ENCODE measurements around the gene LPIN3. TPM values are rescaled to one million over a fixed set of nuclear protein-coding genes. Genes with fewer than 3 reads are reported as not detected.
"Not testable (repeated sequence)": the region's sequence is repeated elsewhere in the genome, so short reads cannot be mapped to it uniquely, and the experiment has no call there.

Gene LPIN3
- total RNA-seq, 2 donors from 2014 or later, result 2.5 to 2.6 TPM

- not testable (repeated sequence) for ATAC-seq (replicated peaks in 1 of 2); H3K4me3 Mint-ChIP-seq; H3K36me3 Mint-ChIP-seq (ENCODE audit: insufficient read depth in 2 of 2); H3K27me3 Mint-ChIP-seq (ENCODE audit: low read depth); H3K27ac Mint-ChIP-seq; H3K9me3 Mint-ChIP-seq; DNase-seq
- H3K4me1 Mint-ChIP-seq (ENCODE audit: low read depth), result peaks cover 25% of the 10 kb centered on the region
Measured at GRCh38 chr20:41312009-41312408, 28.6 kb upstream of the LPIN3 start.

DNA sequence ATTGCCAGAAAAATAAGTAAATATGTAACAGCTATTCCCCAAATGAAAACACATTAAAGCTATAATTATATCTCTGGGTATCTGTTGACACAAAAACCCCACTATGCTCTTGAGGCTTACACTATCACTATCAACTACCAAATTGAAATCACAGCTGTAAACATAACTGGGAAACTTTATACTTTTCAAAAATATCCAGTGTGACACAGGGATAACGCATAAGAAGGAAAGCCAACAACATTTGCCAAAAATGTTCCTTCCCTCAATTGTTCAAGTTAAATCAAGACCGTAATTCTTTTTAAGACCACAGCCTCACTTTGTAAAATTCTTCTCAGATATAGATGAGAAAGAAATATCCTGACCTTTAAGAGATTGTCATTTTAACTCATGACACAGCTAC is 26.2 kb upstream of the LPIN3 start:
- no peak overlapping the region for H3K27ac Mint-ChIP-seq
- H3K4me3 Mint-ChIP-seq, result peak overlapping the region in 1 of 2 donors; percentile 35
- H3K4me1 Mint-ChIP-seq (ENCODE audit: low read depth), result peaks cover 34% of the 10 kb centered on the region
- H3K27me3 Mint-ChIP-seq (ENCODE audit: low read depth), result no peaks in the 10 kb centered on the region
- DNase-seq (no peak), ATAC-seq (replicated peaks in 1 of 2) (no peak)
- H3K9me3 Mint-ChIP-seq, result no peaks in the 10 kb centered on the region
- H3K36me3 Mint-ChIP-seq (ENCODE audit: insufficient read depth in 2 of 2), result no peaks in the 10 kb centered on the region

GRCh38 chr20:41316051-41316450 is 24.6 kb upstream of the LPIN3 start:
- Mint-ChIP-seq H3K9me3 (no peaks in the 10 kb centered on the region), H3K27ac (peak overlapping the region; percentile 55), H3K4me3 (peak overlapping the region; percentile 93 to 95), H3K36me3 (ENCODE audit: insufficient read depth in 2 of 2) (no peaks in the 10 kb centered on the region), H3K4me1 (ENCODE audit: low read depth) (peaks cover 34% of the 10 kb centered on the region), H3K27me3 (ENCODE audit: low read depth) (no peaks in the 10 kb centered on the region)
- DNase-seq (no peak), ATAC-seq (replicated peaks in 1 of 2) (no peak)

GRCh38 chr20:41316602-41317545 is 23.7 kb upstream of the LPIN3 start:
- Mint-ChIP-seq H3K4me3 (peak overlapping the region; percentile 93 to 95), H3K4me1 (ENCODE audit: low read depth) (peaks cover 34% of the 10 kb centered on the region), H3K27me3 (ENCODE audit: low read depth) (no peaks in the 10 kb centered on the region), H3K9me3 (no peaks in the 10 kb centered on the region), H3K27ac (peak overlapping the region; percentile 63), H3K36me3 (ENCODE audit: insufficient read depth in 2 of 2) (no peaks in the 10 kb centered on the region)
- ATAC-seq (replicated peaks in 1 of 2), result peak; percentile 75 to 77
- peak; percentile 67 to 73 for DNase-seq

DNA sequence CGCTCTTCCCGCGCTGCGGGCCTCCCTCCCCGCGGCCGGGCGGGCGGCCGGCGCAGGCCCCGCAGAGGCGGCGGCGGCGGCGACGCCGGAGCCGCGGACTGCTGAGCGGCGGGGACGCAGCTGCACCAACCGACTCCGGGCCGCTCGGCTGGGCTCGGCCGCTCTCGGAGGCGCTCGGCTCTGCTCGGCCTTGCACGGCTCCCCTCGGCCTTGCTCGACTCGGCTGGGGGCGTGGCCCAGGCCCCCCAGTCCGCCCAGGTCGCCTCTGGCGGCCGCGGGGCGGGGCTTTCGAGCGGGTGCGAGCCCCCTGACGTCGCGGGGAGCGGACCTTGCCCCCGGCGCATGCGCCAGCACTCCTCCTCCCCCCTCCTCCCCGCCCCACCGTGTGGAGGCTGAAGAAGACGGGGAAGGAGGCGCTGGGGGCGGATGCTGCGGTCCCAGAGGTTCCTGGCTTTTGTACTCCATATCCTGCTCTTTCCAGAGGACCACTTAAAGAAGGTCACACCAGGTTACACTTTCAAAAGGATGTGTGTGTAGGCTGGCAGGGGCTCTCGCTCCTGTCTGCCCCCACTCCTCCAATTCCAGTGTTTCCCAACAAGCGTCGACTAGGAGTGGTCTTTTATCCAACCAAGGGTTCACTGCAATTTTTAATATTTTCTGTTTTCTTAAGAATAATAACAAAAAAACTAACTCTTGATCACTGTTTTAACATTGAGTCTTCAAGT is 22.9 kb upstream of the LPIN3 start, which contains the start of gene ZHX3:
ZHX3 (minus strand) TSS at position 186 of the 725 bp plus-strand sequence. CDS start 112,815 bp downstream, outside the sequence.
- no peaks in the 10 kb centered on the region for H3K27me3 Mint-ChIP-seq (ENCODE audit: low read depth)
- peak within 1 kb of the TSS; percentile 93 to 95 for H3K4me3 Mint-ChIP-seq
- peak within 1 kb of the TSS; percentile 77 for H3K27ac Mint-ChIP-seq
- H3K4me1 Mint-ChIP-seq (ENCODE audit: low read depth), result peaks cover 34% of the 10 kb centered on the region
- H3K9me3 Mint-ChIP-seq, result no peaks in the 10 kb centered on the region
- ATAC-seq (replicated peaks in 1 of 2), result peak; percentile 98
- peak; percentile 97 to 98 for DNase-seq
- H3K36me3 Mint-ChIP-seq (ENCODE audit: insufficient read depth in 2 of 2), result no peaks in the 10 kb centered on the region

- peak overlapping the region; percentile 77 for H3K27ac Mint-ChIP-seq
- DNase-seq (no peak), ATAC-seq (replicated peaks in 1 of 2) (no peak)
- H3K36me3 Mint-ChIP-seq (ENCODE audit: insufficient read depth in 2 of 2), result no peaks in the 10 kb centered on the region
- peaks cover 34% of the 10 kb centered on the region for H3K4me1 Mint-ChIP-seq (ENCODE audit: low read depth)
- peak overlapping the region; percentile 61 to 85 for H3K4me3 Mint-ChIP-seq
- no peaks in the 10 kb centered on the region for H3K27me3 Mint-ChIP-seq (ENCODE audit: low read depth)
- no peaks in the 10 kb centered on the region for H3K9me3 Mint-ChIP-seq
Measured at GRCh38 chr20:41318271-41318649, 22.4 kb upstream of the LPIN3 start.

DNA sequence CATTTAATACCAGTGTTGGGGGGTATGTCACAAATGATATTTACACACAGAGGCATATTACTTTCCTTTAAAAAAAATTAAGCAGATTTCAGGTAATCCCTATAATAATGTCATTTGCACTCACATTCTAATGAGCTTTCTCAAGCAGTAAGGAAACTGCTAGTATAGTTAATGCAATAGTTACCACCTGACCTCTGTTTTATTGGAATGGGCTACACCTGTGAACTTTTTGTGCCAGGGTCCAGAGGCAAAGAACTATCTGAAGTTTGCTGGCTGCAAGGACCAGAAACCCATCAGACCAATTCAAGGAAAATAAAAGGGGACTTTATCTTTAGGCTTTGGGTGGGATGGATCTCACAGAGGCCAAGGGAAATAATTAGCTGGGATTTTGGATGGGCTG is 20.2 kb upstream of the LPIN3 start:
- Mint-ChIP-seq H3K27me3 (ENCODE audit: low read depth) (no peaks in the 10 kb centered on the region), H3K4me1 (ENCODE audit: low read depth) (peaks cover 21% of the 10 kb centered on the region), H3K36me3 (ENCODE audit: insufficient read depth in 2 of 2) (no peaks in the 10 kb centered on the region), H3K9me3 (no peaks in the 10 kb centered on the region), H3K4me3 (no peak overlapping the region), H3K27ac (no peak overlapping the region)
- no peak for ATAC-seq (replicated peaks in 1 of 2)
- no peak for DNase-seq

GRCh38 chr20:41320976-41321375 is 19.6 kb upstream of the LPIN3 start:
- H3K4me3 Mint-ChIP-seq, result no peak overlapping the region
- no peak for DNase-seq
- H3K9me3 Mint-ChIP-seq, result no peaks in the 10 kb centered on the region
- no peak for ATAC-seq (replicated peaks in 1 of 2)
- H3K36me3 Mint-ChIP-seq (ENCODE audit: insufficient read depth in 2 of 2), result no peaks in the 10 kb centered on the region
- H3K4me1 Mint-ChIP-seq (ENCODE audit: low read depth), result peaks cover 19% of the 10 kb centered on the region
- H3K27ac Mint-ChIP-seq, result no peak overlapping the region
- H3K27me3 Mint-ChIP-seq (ENCODE audit: low read depth), result no peaks in the 10 kb centered on the region

DNA sequence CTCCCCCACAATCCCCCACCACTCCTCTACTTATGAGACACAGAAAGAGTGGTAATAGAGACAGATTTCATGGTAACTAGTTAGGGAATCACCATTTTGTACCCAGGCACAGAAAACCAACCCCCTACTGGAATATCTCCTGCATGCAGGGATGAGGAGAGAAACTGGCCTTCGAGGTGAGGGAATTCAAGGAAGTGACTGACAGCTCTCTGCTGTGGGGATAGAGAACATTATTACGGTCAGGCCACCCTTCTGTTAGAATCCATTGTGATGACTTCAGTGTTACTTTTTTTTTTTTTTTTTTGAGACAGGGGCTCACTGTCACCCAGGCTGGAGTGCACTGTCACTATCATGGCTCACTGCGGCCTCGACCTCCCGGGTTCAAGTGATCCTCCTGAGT is 13.4 kb upstream of the LPIN3 start:
- H3K27ac Mint-ChIP-seq, result no peak overlapping the region
- H3K4me1 Mint-ChIP-seq (ENCODE audit: low read depth), result peaks cover 17% of the 10 kb centered on the region
- H3K36me3 Mint-ChIP-seq (ENCODE audit: insufficient read depth in 2 of 2), result no peaks in the 10 kb centered on the region
- no peaks in the 10 kb centered on the region for H3K9me3 Mint-ChIP-seq
- H3K4me3 Mint-ChIP-seq, result no peak overlapping the region
- no peaks in the 10 kb centered on the region for H3K27me3 Mint-ChIP-seq (ENCODE audit: low read depth)
- ATAC-seq (replicated peaks in 1 of 2) (no peak), DNase-seq (no peak)

- Mint-ChIP-seq H3K4me1 (ENCODE audit: low read depth) (peaks cover 17% of the 10 kb centered on the region), H3K36me3 (ENCODE audit: insufficient read depth in 2 of 2) (no peaks in the 10 kb centered on the region), H3K4me3 (peak overlapping the region in 1 of 2 donors; percentile 68), H3K9me3 (no peaks in the 10 kb centered on the region), H3K27me3 (ENCODE audit: low read depth) (no peaks in the 10 kb centered on the region), H3K27ac (no peak overlapping the region)
- peak; percentile 66 to 67 for DNase-seq
- peak; percentile 100 for ATAC-seq (replicated peaks in 1 of 2)
Measured at GRCh38 chr20:41329435-41330342, 10.9 kb upstream of the LPIN3 start.

GRCh38 chr20:41330343-41330720 is 10.3 kb upstream of the LPIN3 start:
- Mint-ChIP-seq H3K36me3 (ENCODE audit: insufficient read depth in 2 of 2) (no peaks in the 10 kb centered on the region), H3K27me3 (ENCODE audit: low read depth) (peaks cover 3% of the 10 kb centered on the region), H3K9me3 (no peaks in the 10 kb centered on the region), H3K4me1 (ENCODE audit: low read depth) (peaks cover 17% of the 10 kb centered on the region), H3K27ac (no peak overlapping the region), H3K4me3 (no peak overlapping the region)
- ATAC-seq (replicated peaks in 1 of 2) (no peak), DNase-seq (no peak)

- ATAC-seq (replicated peaks in 1 of 2) (no peak), DNase-seq (no peak)
- no peaks in the 10 kb centered on the region for H3K36me3 Mint-ChIP-seq (ENCODE audit: insufficient read depth in 2 of 2)
- H3K27ac Mint-ChIP-seq, result no peak overlapping the region
- peaks cover 7% of the 10 kb centered on the region for H3K27me3 Mint-ChIP-seq (ENCODE audit: low read depth)
- H3K4me3 Mint-ChIP-seq, result no peak overlapping the region
- H3K9me3 Mint-ChIP-seq, result no peaks in the 10 kb centered on the region
- peaks cover 17% of the 10 kb centered on the region for H3K4me1 Mint-ChIP-seq (ENCODE audit: low read depth)
Measured at GRCh38 chr20:41330941-41331340, 9.7 kb upstream of the LPIN3 start.

Measured in activated T-cell treated with anti-CD3 and anti-CD28 coated beads, Interleukin-2, amount 50 U/mL, for 72 hours (primary cell).